H9 (cell line): ENCODE results near the gene THEMIS. TPM values are rescaled to one million over a fixed set of nuclear protein-coding genes. Genes with fewer than 3 reads are reported as not detected.

Experiments used
- DNase-seq: peaks from one replicate; pipeline ENCODE4 v3.0.0-alpha.2; 2017
- H2AFZ ChIP-seq: one replicate; pipeline ENCODE4 v1.6.1; 2013; ENCODE audit warnings: mild to moderate bottlenecking, low read length, control low read depth, moderate library complexity
- H2AK5ac ChIP-seq: 2 replicates; pipeline ENCODE4 v1.6.1; 2013; ENCODE audit warnings: low read length, control low read depth, mixed read lengths; ENCODE audit not compliant: insufficient read length
- H2BK120ac ChIP-seq: one replicate; pipeline ENCODE4 v1.6.1; 2013; ENCODE audit warnings: low read depth, mild to moderate bottlenecking, low read length, control low read depth, inconsistent platforms; ENCODE audit not compliant: poor library complexity, severe bottlenecking
- H2BK12ac ChIP-seq: 2 replicates; pipeline ENCODE4 v1.6.1; 2013; ENCODE audit warnings: low read length, control low read depth, mixed read lengths, low read depth; ENCODE audit not compliant: insufficient read length
- H2BK15ac ChIP-seq: 2 replicates; pipeline ENCODE4 v1.6.1; 2013; ENCODE audit warnings: low read depth, low read length, control low read depth
- H2BK20ac ChIP-seq: one replicate; pipeline ENCODE4 v1.6.1; 2013; ENCODE audit warnings: low read depth, mild to moderate bottlenecking, low read length, control low read depth, inconsistent platforms; ENCODE audit not compliant: poor library complexity, severe bottlenecking
- H2BK5ac ChIP-seq: 2 replicates; pipeline ENCODE4 v1.6.1; 2013; ENCODE audit warnings: low read length, control low read depth, mixed read lengths; ENCODE audit not compliant: insufficient read length
- H3K14ac ChIP-seq: 2 replicates; pipeline ENCODE4 v1.6.1; 2013; ENCODE audit warnings: low read length, control low read depth; ENCODE audit not compliant: insufficient read depth
- H3K18ac ChIP-seq: 2 replicates; pipeline ENCODE4 v1.6.1; 2013; ENCODE audit warnings: low read depth, mild to moderate bottlenecking, mixed read lengths, low read length, control low read depth; ENCODE audit not compliant: insufficient read length
- H3K23ac ChIP-seq: 2 replicates; pipeline ENCODE4 v1.6.1; 2013; ENCODE audit warnings: low read length, control low read depth, mixed read lengths, low read depth; ENCODE audit not compliant: insufficient read length
- H3K23me2 ChIP-seq: 2 replicates; pipeline ENCODE4 v1.6.1; 2013; ENCODE audit warnings: low read depth, mild to moderate bottlenecking, mixed read lengths, low read length, control low read depth; ENCODE audit not compliant: insufficient read length, poor library complexity, severe bottlenecking
- H3K27ac ChIP-seq: 2 replicates; pipeline ENCODE4 v1.5.1; 2013; ENCODE audit warnings: low read length, control low read depth, mixed read lengths, low read depth; ENCODE audit not compliant: insufficient read length
- H3K27me3 ChIP-seq: 2 replicates; pipeline ENCODE4 v1.6.1; 2013; ENCODE audit warnings: low read length, control low read depth, inconsistent platforms; ENCODE audit not compliant: insufficient read depth
- H3K4ac ChIP-seq: 2 replicates; pipeline ENCODE4 v1.6.1; 2013; ENCODE audit warnings: low read depth, mild to moderate bottlenecking, control low read depth, inconsistent platforms, low read length, moderate library complexity
- H3K4me1 ChIP-seq: 2 replicates; pipeline ENCODE4 v1.6.1; 2013; ENCODE audit warnings: low read length, control low read depth, inconsistent platforms; ENCODE audit not compliant: insufficient read depth
- H3K4me2 ChIP-seq: 2 replicates; pipeline ENCODE4 v1.6.1; 2013; ENCODE audit warnings: low read length, control low read depth, mixed read lengths; ENCODE audit not compliant: insufficient read length, insufficient read depth
- H3K56ac ChIP-seq: 2 replicates; pipeline ENCODE4 v1.6.1; 2013; ENCODE audit warnings: low read depth, mild to moderate bottlenecking, mixed read lengths, low read length, control low read depth; ENCODE audit not compliant: insufficient read length
- H3K79me1 ChIP-seq: 2 replicates; pipeline ENCODE4 v1.6.1; 2013; ENCODE audit warnings: low read depth, mild to moderate bottlenecking, moderate library complexity, low read length, control low read depth, inconsistent platforms; ENCODE audit not compliant: insufficient read depth, poor library complexity, severe bottlenecking
- H3K79me2 ChIP-seq: 2 replicates; pipeline ENCODE4 v1.6.1; 2013; ENCODE audit warnings: low read length, control low read depth, inconsistent platforms; ENCODE audit not compliant: insufficient read depth
- H3K9ac ChIP-seq: 2 replicates; pipeline ENCODE4 v1.6.1; 2013; ENCODE audit warnings: low read length, control low read depth, mixed read lengths; ENCODE audit not compliant: insufficient read length; ENCODE audit errors: extremely low read depth
- H3K9me3 ChIP-seq: one replicate; pipeline ENCODE4 v1.6.1; 2013; ENCODE audit warnings: low read depth, low read length, inconsistent platforms; ENCODE audit not compliant: control insufficient read depth
- H3T11ph ChIP-seq: one replicate; pipeline ENCODE4 v1.6.1; 2013; ENCODE audit warnings: mild to moderate bottlenecking, low read length, control low read depth, inconsistent platforms
- H4K20me1 ChIP-seq: one replicate; pipeline ENCODE4 v1.6.1; 2013; ENCODE audit not compliant: control insufficient read depth, insufficient read length, insufficient read depth
- H4K5ac ChIP-seq: 2 replicates; pipeline ENCODE4 v1.6.1; 2013; ENCODE audit warnings: low read depth, mild to moderate bottlenecking, mixed read lengths, low read length, control low read depth; ENCODE audit not compliant: insufficient read length
- H4K8ac ChIP-seq: replicated peaks from 2 replicates; pipeline ENCODE4 v1.6.1; 2013; ENCODE audit warnings: low read length, control low read depth, mixed read lengths, low read depth; ENCODE audit not compliant: insufficient read length
- H4K91ac ChIP-seq: 2 replicates; pipeline ENCODE4 v1.6.1; 2013; ENCODE audit warnings: low read depth, mild to moderate bottlenecking, moderate library complexity, mixed read lengths, low read length, control low read depth; ENCODE audit not compliant: insufficient read length
- H3K27ac Mint-ChIP-seq, 3 experiments: 2 replicates in 2 of 3; 3 replicates in 1 of 3; pipeline ENCODE4 v1.8.0; 2020 to 2021; ENCODE audit warnings: mixed read lengths in 3 of 3, mild to moderate bottlenecking in 1 of 3, moderate library complexity in 1 of 3
- H3K27me3 Mint-ChIP-seq: 2 replicates; pipeline ENCODE4 v1.8.0; 2021; ENCODE audit warnings: low read depth, mild to moderate bottlenecking, moderate library complexity, mixed read lengths
- H3K36me3 Mint-ChIP-seq, 3 experiments: 2 replicates in 2 of 3; 3 replicates in 1 of 3; pipeline ENCODE4 v1.8.0; 2020 to 2021; ENCODE audit warnings: low read depth in 3 of 3, mixed read lengths in 3 of 3; ENCODE audit not compliant: insufficient read depth in 1 of 3
- H3K4me1 Mint-ChIP-seq, 2 experiments: 2 replicates each; pipeline ENCODE4 v1.8.0; 2020; ENCODE audit warnings: mixed read lengths in 2 of 2
- H3K4me3 Mint-ChIP-seq, 2 experiments: 2 replicates in 1 of 2; 3 replicates in 1 of 2; pipeline ENCODE4 v1.8.0; 2020 to 2021; ENCODE audit warnings: mild to moderate bottlenecking in 2 of 2, mixed read lengths in 2 of 2, moderate library complexity in 1 of 2
- H3K9me3 Mint-ChIP-seq, 2 experiments: 2 replicates in 1 of 2; 3 replicates in 1 of 2; pipeline ENCODE4 v1.8.0; 2020; ENCODE audit warnings: mild to moderate bottlenecking in 2 of 2, mixed read lengths in 2 of 2, moderate library complexity in 1 of 2
- WGBS: extraction: QIAGEN DNeasy Blood & Tissue Kit; methylation state at CpG from one replicate; pipeline ENCODE4 v1.1.7; 2013; ENCODE audit warnings: missing lambda C conversion rate, low lambda C conversion rate, mixed read lengths; ENCODE audit not compliant: insufficient read length; ENCODE audit errors: extremely low coverage; 5-methylcytosine and 5-hydroxymethylcytosine counted together
- total RNA-seq: library from RNA; stranded (reverse); gene quantifications from 2 replicates; pipeline ENCODE4 v1.2.1, GENCODE V29; 2021
- TF ChIP-seq, protein P1 (sequence below): fragments of 200-600 bp; sonication (generic); conservative IDR thresholded peaks from 3 replicates; pipeline ENCODE4 v1.8.0; 2021; ENCODE audit warnings: antibody characterized with exemption, mild to moderate bottlenecking

The THEMIS gene
- total RNA-seq, 1 experiment from 2014 or later: not detected

DNA sequence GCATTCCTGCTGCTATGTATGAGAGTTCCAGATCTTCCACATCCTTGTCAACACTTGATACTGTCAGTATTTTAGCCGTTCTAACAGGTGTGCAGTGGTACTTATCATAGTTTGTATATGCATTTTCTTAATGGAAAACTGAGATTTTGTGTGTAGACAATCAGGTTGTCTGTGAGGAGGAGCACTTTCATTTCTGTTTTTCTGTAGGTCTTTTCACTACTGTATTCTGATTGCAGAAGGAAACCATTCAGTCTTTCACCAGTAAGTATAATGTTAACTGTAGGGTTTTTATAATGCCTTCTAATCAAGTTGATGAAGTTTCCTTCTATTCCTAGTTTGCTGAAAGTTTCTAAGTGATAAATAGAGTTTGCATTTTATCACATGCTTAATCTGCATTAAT is 216.4 kb downstream of the THEMIS start:
- H3K9ac ChIP-seq: no peak overlapping the region
- H2AK5ac ChIP-seq: no peak overlapping the region
- no peaks in the 10 kb centered on the region for H3K9me3 ChIP-seq
- no peak overlapping the region for H3K4me2 ChIP-seq
- H3T11ph ChIP-seq: no peak overlapping the region
- Mint-ChIP-seq H3K9me3 (peaks cover 0 to 9% of the 10 kb centered on the region in 2 experiments; a peak in 4 of 5 replicates), H3K27me3 (no peaks in the 10 kb centered on the region), H3K36me3 (peaks cover 0 to 7% (median 0%) of the 10 kb centered on the region in 3 experiments; a peak in 2 of 7 replicates), H3K4me3 (no peak overlapping the region), H3K4me1 (no peaks in the 10 kb centered on the region), H3K27ac (no peak overlapping the region)
- H3K4me1 ChIP-seq: no peaks in the 10 kb centered on the region
- H4K20me1 ChIP-seq: no peaks in the 10 kb centered on the region
- no peak overlapping the region for H2BK15ac ChIP-seq
- H2AFZ ChIP-seq: no peak overlapping the region
- H3K14ac ChIP-seq: no peak overlapping the region
- no peak overlapping the region for H3K23ac ChIP-seq
- H2BK12ac ChIP-seq: no peak overlapping the region
- H2BK20ac ChIP-seq: no peak overlapping the region
- H3K79me2 ChIP-seq: no peaks in the 10 kb centered on the region
- no peak overlapping the region for H4K5ac ChIP-seq
- no peak for DNase-seq
- no peak overlapping the region for H4K91ac ChIP-seq
- H3K27me3 ChIP-seq: no peaks in the 10 kb centered on the region
- WGBS: no CpG with 5 or more reads among the region's 1 CpG
- no peak overlapping the region for H3K18ac ChIP-seq
- TF ChIP-seq, protein P1, sequence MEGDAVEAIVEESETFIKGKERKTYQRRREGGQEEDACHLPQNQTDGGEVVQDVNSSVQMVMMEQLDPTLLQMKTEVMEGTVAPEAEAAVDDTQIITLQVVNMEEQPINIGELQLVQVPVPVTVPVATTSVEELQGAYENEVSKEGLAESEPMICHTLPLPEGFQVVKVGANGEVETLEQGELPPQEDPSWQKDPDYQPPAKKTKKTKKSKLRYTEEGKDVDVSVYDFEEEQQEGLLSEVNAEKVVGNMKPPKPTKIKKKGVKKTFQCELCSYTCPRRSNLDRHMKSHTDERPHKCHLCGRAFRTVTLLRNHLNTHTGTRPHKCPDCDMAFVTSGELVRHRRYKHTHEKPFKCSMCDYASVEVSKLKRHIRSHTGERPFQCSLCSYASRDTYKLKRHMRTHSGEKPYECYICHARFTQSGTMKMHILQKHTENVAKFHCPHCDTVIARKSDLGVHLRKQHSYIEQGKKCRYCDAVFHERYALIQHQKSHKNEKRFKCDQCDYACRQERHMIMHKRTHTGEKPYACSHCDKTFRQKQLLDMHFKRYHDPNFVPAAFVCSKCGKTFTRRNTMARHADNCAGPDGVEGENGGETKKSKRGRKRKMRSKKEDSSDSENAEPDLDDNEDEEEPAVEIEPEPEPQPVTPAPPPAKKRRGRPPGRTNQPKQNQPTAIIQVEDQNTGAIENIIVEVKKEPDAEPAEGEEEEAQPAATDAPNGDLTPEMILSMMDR: no peak
- H3K79me1 ChIP-seq: no peaks in the 10 kb centered on the region
- no peak overlapping the region for H2BK5ac ChIP-seq
- H3K4ac ChIP-seq: no peak overlapping the region
- no peak overlapping the region for H2BK120ac ChIP-seq
- H3K23me2 ChIP-seq: no peaks in the 10 kb centered on the region
- H3K27ac ChIP-seq: no peak overlapping the region
- H3K56ac ChIP-seq: no peak overlapping the region
- no peak overlapping the region for H4K8ac ChIP-seq
